Smooth muscle cell (in vitro differentiated cells): ENCODE data around the gene ZNF441. TPM values are rescaled to one million over a fixed set of nuclear protein-coding genes. Genes with fewer than 3 reads are reported as not detected.

Experiments used
- DNase-seq: peaks from one replicate; lab custom pipeline; 2025; ENCODE audit not compliant: unreplicated experiment; lab: John Stamatoyannopoulos, UW
- H2AFZ ChIP-seq: fragments of 200-600 bp; sonication (generic); 2 replicates; pipeline ENCODE4 v1.6.0; 2016; ENCODE audit warnings: antibody characterized with exemption, low read depth, mild to moderate bottlenecking
- H3F3A ChIP-seq: fragments of 200-600 bp; sonication (generic); 2 replicates; pipeline ENCODE4 v1.6.0; 2017; ENCODE audit warnings: antibody characterized with exemption, low read depth
- H3K27ac ChIP-seq: fragments of 200-600 bp; sonication (generic); 2 replicates; pipeline ENCODE4 v1.5.1; 2016; ENCODE audit warnings: low read depth, mild to moderate bottlenecking
- H3K27me3 ChIP-seq: fragments of 200-600 bp; sonication (generic); 2 replicates; pipeline ENCODE4 v1.6.1; 2016; ENCODE audit warnings: low read depth, mild to moderate bottlenecking
- H3K36me3 ChIP-seq: fragments of 200-600 bp; sonication (generic); 2 replicates; pipeline ENCODE4 v1.5.1; 2016; ENCODE audit warnings: low read depth
- H3K4me1 ChIP-seq: fragments of 200-600 bp; sonication (generic); 2 replicates; pipeline ENCODE4 v1.5.1; 2016; ENCODE audit warnings: low read depth
- H3K4me2 ChIP-seq: fragments of 200-600 bp; sonication (generic); 2 replicates; pipeline ENCODE4 v1.6.0; 2016; ENCODE audit warnings: mild to moderate bottlenecking
- H3K4me3 ChIP-seq: fragments of 200-600 bp; sonication (generic); 2 replicates; pipeline ENCODE4 v1.5.1; 2016; ENCODE audit warnings: mild to moderate bottlenecking
- H3K79me2 ChIP-seq: fragments of 200-600 bp; sonication (generic); 2 replicates; pipeline ENCODE4 v1.6.0; 2016; ENCODE audit warnings: low read depth, mild to moderate bottlenecking
- H3K9ac ChIP-seq: fragments of 200-600 bp; sonication (generic); 2 replicates; pipeline ENCODE4 v1.6.0; 2016; ENCODE audit warnings: low read depth
- H3K9me3 ChIP-seq: fragments of 200-600 bp; sonication (generic); replicated peaks from 2 replicates; pipeline ENCODE4 v1.5.1; 2016; ENCODE audit warnings: low read depth
- H4K20me1 ChIP-seq: fragments of 200-600 bp; sonication (generic); 2 replicates; pipeline ENCODE4 v1.6.0; 2016; ENCODE audit warnings: low read depth
- WGBS: methylation state at CpG from one replicate; pipeline ENCODE4 v1.1.7; 2016; ENCODE audit warnings: low lambda C conversion rate; 5-methylcytosine and 5-hydroxymethylcytosine counted together
- polyA plus RNA-seq: library from polyadenylated mRNA; unstranded; fragments of >200 nt; fragmentation: Nextera tagmentation; extraction: Ambion mirVana; gene quantifications from 2 replicates; pipeline ENCODE4 v1.2.1, GENCODE V29; 2016
- total RNA-seq: library from RNA; depleted of rRNA; stranded (reverse); fragments of >200 nt; gene quantifications from 2 replicates; pipeline ENCODE4 v1.2.3, GENCODE V29; 2014
- TF ChIP-seq, protein P1 (sequence below): fragments of 200-600 bp; sonication (generic); IDR thresholded peaks from 2 replicates; pipeline ENCODE4 v1.5.1; 2017; ENCODE audit warnings: borderline replicate concordance, mild to moderate bottlenecking, antibody characterized with exemption; ENCODE audit not compliant: insufficient read depth, poor library complexity, severe bottlenecking

Gene ZNF441
- total and polyA plus RNA-seq, 2 experiments from 2014 or later, result 2.7 to 9.3 TPM

DNA sequence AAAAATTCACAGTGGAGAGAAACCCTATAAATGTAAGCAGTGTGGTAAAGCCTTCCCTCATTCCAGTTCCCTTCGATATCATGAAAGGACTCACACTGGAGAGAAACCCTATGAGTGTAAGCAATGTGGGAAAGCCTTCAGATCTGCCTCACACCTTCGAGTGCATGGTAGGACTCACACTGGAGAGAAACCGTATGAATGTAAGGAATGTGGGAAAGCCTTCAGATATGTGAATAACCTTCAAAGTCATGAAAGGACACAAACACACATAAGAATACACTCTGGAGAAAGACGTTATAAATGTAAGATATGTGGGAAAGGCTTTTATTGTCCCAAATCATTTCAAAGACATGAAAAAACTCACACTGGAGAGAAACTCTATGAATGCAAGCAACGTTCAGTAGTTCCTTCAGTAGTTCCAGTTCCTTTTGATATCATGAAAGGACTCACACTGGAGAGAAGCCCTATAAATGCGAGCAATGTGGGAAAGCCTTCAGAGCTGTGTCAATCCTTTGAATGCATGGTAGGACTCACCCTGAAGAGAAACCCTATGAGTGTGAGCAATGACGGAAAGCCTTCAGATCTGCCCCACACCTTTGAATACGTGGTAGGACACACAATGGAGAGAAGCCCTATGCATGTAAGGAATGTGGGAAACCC is 65.6 kb downstream of the ZNF441 start:
- H3K4me2 ChIP-seq, result no peak overlapping the region
- no peak overlapping the region for H3K9ac ChIP-seq
- H4K20me1 ChIP-seq, result no peaks in the 10 kb centered on the region
- no peak overlapping the region for H2AFZ ChIP-seq
- H3K9me3 ChIP-seq, result peaks cover 51% of the 10 kb centered on the region
- TF ChIP-seq, protein P1, sequence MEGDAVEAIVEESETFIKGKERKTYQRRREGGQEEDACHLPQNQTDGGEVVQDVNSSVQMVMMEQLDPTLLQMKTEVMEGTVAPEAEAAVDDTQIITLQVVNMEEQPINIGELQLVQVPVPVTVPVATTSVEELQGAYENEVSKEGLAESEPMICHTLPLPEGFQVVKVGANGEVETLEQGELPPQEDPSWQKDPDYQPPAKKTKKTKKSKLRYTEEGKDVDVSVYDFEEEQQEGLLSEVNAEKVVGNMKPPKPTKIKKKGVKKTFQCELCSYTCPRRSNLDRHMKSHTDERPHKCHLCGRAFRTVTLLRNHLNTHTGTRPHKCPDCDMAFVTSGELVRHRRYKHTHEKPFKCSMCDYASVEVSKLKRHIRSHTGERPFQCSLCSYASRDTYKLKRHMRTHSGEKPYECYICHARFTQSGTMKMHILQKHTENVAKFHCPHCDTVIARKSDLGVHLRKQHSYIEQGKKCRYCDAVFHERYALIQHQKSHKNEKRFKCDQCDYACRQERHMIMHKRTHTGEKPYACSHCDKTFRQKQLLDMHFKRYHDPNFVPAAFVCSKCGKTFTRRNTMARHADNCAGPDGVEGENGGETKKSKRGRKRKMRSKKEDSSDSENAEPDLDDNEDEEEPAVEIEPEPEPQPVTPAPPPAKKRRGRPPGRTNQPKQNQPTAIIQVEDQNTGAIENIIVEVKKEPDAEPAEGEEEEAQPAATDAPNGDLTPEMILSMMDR, result no peak
- DNase-seq, result no peak
- 98% methylated on average over 8 of the region's 8 CpGs for WGBS
- H3K4me1 ChIP-seq, result no peaks in the 10 kb centered on the region
- no peaks in the 10 kb centered on the region for H3F3A ChIP-seq
- H3K27me3 ChIP-seq, result no peaks in the 10 kb centered on the region
- H3K79me2 ChIP-seq, result peaks cover 1% of the 10 kb centered on the region
- H3K4me3 ChIP-seq, result peak overlapping the region; percentile 13
- peaks cover 48% of the 10 kb centered on the region for H3K36me3 ChIP-seq
- no peak overlapping the region for H3K27ac ChIP-seq

DNA sequence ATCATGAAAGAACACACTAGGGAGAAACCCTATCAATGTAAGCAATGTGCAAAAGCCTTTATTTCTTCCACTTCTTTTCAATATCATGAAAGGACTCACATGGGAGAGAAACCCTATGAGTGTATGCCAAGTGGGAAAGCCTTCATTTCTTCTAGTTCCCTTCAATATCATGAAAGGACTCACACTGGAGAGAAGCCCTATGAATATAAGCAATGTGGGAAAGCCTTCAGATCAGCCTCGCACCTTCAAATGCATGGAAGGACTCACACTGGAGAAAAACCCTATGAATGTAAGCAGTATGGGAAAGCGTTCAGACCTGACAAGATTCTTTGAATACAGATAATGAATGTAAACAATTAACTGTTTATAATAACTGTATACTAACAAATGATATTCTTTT is 66.7 kb downstream of the ZNF441 start:
- no peak overlapping the region for H3K27ac ChIP-seq
- no peaks in the 10 kb centered on the region for H3K27me3 ChIP-seq
- TF ChIP-seq, protein P1, result no peak
- H3K4me2 ChIP-seq, result no peak overlapping the region
- no peak for DNase-seq
- H4K20me1 ChIP-seq, result no peaks in the 10 kb centered on the region
- H2AFZ ChIP-seq, result no peak overlapping the region
- H3K4me1 ChIP-seq, result no peaks in the 10 kb centered on the region
- peaks cover 51% of the 10 kb centered on the region for H3K9me3 ChIP-seq
- WGBS, result 97% methylated on average over 2 of the region's 2 CpGs
- no peaks in the 10 kb centered on the region for H3K79me2 ChIP-seq
- no peaks in the 10 kb centered on the region for H3F3A ChIP-seq
- H3K36me3 ChIP-seq, result peaks cover 48% of the 10 kb centered on the region
- no peak overlapping the region for H3K9ac ChIP-seq
- peak overlapping the region; percentile 5 for H3K4me3 ChIP-seq

Other genes starting within 250 kb of the ZNF441 start
- 20.7 and 21.1 TPM in 2 replicates for gene ECSIT, start 237.9 kb upstream of the ZNF441 start, total RNA-seq
- gene ECSIT, start 237.9 kb upstream of the ZNF441 start, polyA plus RNA-seq, result 32.1 and 34.1 TPM in 2 replicates
- 72.8 and 77.8 TPM in 2 replicates for gene CNN1, start 228.1 kb upstream of the ZNF441 start, total RNA-seq
- 99.5 and 125 TPM in 2 replicates for gene CNN1, start 228.1 kb upstream of the ZNF441 start, polyA plus RNA-seq
- gene ELOF1, start 207.8 kb upstream of the ZNF441 start, total RNA-seq, result 18.6 and 20.3 TPM in 2 replicates
- 71.4 and 74.8 TPM in 2 replicates for gene ELOF1, start 207.8 kb upstream of the ZNF441 start, polyA plus RNA-seq
- 1.9 and 19.8 TPM in 2 replicates for gene ACP5, start 189.4 kb upstream of the ZNF441 start, total RNA-seq
- 0.89 and 1.9 TPM in 2 replicates for gene ACP5, start 189.4 kb upstream of the ZNF441 start, polyA plus RNA-seq
- 24.1 and 26.9 TPM in 2 replicates for gene ZNF627, start 169.5 kb upstream of the ZNF441 start, total RNA-seq
- 10.6 and 11.7 TPM in 2 replicates for gene ZNF627, start 169.5 kb upstream of the ZNF441 start, polyA plus RNA-seq
- 5.7 and 12.1 TPM in 2 replicates for gene ZNF823, start 28.1 kb upstream of the ZNF441 start, total RNA-seq
- gene ZNF823, start 28.1 kb upstream of the ZNF441 start, polyA plus RNA-seq, result 0.95 and 1.0 TPM in 2 replicates
- 3.6 and 6.1 TPM in 2 replicates for gene ZNF491, start 31.5 kb downstream of the ZNF441 start, total RNA-seq
- 1.1 and 1.4 TPM in 2 replicates for gene ZNF491, start 31.5 kb downstream of the ZNF441 start, polyA plus RNA-seq
- 14.5 and 16.8 TPM in 2 replicates for gene ZNF440, start 47.3 kb downstream of the ZNF441 start, total RNA-seq
- 3.6 and 5.0 TPM in 2 replicates for gene ZNF440, start 47.3 kb downstream of the ZNF441 start, polyA plus RNA-seq
- 1.9 and 2.6 TPM in 2 replicates for gene ZNF439, start 81.7 kb downstream of the ZNF441 start, total RNA-seq
- 1.4 and 3.2 TPM in 2 replicates for gene ZNF439, start 81.7 kb downstream of the ZNF441 start, polyA plus RNA-seq
- 8.8 and 15.1 TPM in 2 replicates for gene ZNF69, start 120.8 kb downstream of the ZNF441 start, total RNA-seq
- 4.6 and 8.2 TPM in 2 replicates for gene ZNF69, start 120.8 kb downstream of the ZNF441 start, polyA plus RNA-seq
- gene ZNF700, start 158.1 kb downstream of the ZNF441 start, total RNA-seq, result 8.3 and 10.4 TPM in 2 replicates
- gene ZNF700, start 158.1 kb downstream of the ZNF441 start, polyA plus RNA-seq, result 1.2 and 1.3 TPM in 2 replicates
- 1.2 and 1.6 TPM in 2 replicates for gene ZNF763, start 198.0 kb downstream of the ZNF441 start, total RNA-seq
- gene ZNF763, start 198.0 kb downstream of the ZNF441 start, polyA plus RNA-seq, result 0.53 and 0.73 TPM in 2 replicates